Muscle layer of colon (tissue), 2 donors: ENCODE measurements around the gene STRADA.
A peak's percentile ranks its signal among the peaks of the same experiment; 100 is the strongest.

Source experiments
- H3K27ac ChIP-seq: one replicate; pipeline ENCODE4 v1.7.0; 2013; ENCODE audit warnings: low read depth, mild to moderate bottlenecking, low read length, moderate library complexity
- H3K27me3 ChIP-seq, 2 donors: one replicate each; pipeline ENCODE4 v1.7.0; 2013; ENCODE audit warnings: low read length in 2 of 2, mild to moderate bottlenecking in 2 of 2; ENCODE audit not compliant: insufficient read depth in 2 of 2, control insufficient read depth in 1 of 2
- H3K36me3 ChIP-seq: one replicate; pipeline ENCODE4 v1.7.0; 2013; ENCODE audit warnings: mild to moderate bottlenecking, low read length; ENCODE audit not compliant: insufficient read depth
- H3K4me1 ChIP-seq: one replicate; pipeline ENCODE4 v1.7.0; 2013; ENCODE audit warnings: mild to moderate bottlenecking, low read length; ENCODE audit not compliant: insufficient read depth
- H3K4me3 ChIP-seq, 2 donors: one replicate each; pipeline ENCODE4 v1.7.0; 2013; ENCODE audit warnings: low read length in 2 of 2, low read depth in 1 of 2, mild to moderate bottlenecking in 1 of 2, moderate library complexity in 1 of 2
- H3K9ac ChIP-seq: one replicate; pipeline ENCODE4 v1.7.0; 2013; ENCODE audit warnings: low read length
- H3K9me3 ChIP-seq: one replicate; pipeline ENCODE4 v1.7.0; 2013; ENCODE audit warnings: mild to moderate bottlenecking, low read length
- donor health status: abdominal sarcoma.
- donor health status: Adenocarcinoma of cecum.

Gene STRADA

DNA sequence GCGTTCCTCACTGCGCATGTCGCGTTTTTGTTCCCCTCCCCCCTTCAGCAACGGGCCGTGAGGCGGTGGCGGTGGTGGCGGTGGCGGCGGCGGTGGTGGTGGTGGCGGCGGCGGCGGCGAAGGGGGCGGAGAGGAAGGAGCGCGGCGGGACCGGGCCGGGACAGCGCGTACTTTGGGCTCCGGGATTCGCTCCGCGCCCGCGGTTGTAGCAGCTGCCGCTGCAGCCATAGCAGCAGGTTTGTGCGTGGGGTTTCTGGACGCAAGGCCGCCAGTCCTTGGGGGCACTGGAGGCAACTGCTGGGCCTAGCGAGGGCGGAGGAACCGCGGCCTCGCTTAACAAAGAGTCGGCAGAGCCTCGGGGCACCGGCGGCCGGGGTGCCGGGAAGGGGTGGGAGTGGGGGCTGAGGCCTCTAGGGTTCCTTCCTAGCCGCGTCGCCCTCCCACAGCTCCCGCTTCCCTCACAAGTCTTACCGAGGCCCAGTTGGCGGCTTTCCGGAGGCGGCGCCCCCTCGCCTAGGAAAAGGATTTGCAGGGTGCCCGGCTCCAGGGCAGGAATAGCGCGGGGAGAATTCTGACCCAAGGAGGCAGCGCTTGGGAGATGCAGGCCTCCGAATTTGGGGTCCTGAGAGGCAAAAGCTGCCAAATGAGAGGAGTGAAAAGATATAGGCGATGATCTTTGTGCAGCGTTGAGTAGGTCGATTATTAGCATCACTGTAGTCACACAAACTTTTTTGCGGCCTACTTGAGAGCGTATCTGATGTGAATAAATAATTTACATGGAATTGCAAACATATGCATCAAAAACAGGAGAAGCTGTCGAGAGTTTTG lies 32.8 kb upstream of the STRADA start, which contains the start of gene DDX42:
DDX42 (plus strand) TSS at position 30 of the 828 bp plus-strand sequence. CDS start 12,880 bp downstream, outside the sequence.
- peak within 1 kb of the TSS; percentile 98 for H3K9ac ChIP-seq
- peak within 1 kb of the TSS; percentile 81 to 82 for H3K4me3 ChIP-seq
- H3K4me1 ChIP-seq, result peaks cover 35% of the 10 kb centered on the region
- H3K27me3 ChIP-seq, result no peaks in the 10 kb centered on the region
- H3K9me3 ChIP-seq, result no peaks in the 10 kb centered on the region
- peaks cover 5% of the 10 kb centered on the region for H3K36me3 ChIP-seq
- peak within 1 kb of the TSS; percentile 93 for H3K27ac ChIP-seq

DNA sequence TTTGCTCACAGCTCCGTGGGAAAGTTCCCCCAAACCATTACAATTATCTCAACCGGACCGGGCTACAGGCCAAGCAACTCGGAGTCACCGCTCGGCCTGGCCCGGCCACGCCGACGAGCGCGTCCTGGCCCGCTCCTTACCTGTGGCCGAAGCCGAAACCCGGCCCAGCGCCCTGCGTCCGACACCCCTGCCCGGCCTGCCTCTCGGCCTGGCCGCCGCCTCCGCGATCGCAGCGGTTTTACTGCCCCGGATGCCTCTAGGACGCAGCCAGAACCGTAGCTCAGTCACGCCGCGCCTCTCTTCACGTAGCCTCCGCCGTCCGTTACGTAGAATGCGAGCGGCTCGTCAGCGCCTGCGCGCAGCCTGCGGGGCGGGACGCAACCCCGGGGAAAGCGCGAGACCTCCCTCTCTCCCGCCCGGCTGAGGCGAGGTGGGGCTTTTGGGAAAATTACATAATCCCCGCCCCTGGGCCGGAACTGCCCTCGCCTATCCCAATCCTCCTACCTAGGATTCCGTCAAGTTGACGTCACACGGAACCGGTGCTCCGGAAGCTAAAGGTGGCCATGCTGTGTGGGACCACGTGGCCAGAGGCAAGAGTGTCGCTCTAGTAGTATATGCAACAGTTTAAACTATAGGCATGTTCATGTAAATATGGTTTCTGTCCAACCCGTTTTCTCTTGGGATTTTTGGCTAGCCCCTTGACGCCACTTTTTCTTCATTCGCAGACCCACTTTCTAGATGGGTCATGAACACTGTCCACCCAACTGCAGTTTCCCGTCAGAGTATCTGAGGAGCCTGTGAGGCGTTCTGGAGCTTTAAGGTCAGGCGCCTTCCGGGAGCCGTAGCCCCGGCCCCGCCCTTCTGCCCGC lies 31.9 kb upstream of the STRADA start, which contains the start of gene CCDC47:
CCDC47 (minus strand) TSS at position 326 of the 869 bp plus-strand sequence. CDS start 7,422 bp downstream, outside the sequence.
- Histone ChIP-seq H3K27me3 (no peaks in the 10 kb centered on the region), H3K9me3 (no peaks in the 10 kb centered on the region), H3K4me1 (peaks cover 35% of the 10 kb centered on the region), H3K36me3 (peaks cover 5% of the 10 kb centered on the region), H3K9ac (peak within 1 kb of the TSS; percentile 98), H3K27ac (peak within 1 kb of the TSS; percentile 93), H3K4me3 (peak within 1 kb of the TSS; percentile 81 to 82)

DNA sequence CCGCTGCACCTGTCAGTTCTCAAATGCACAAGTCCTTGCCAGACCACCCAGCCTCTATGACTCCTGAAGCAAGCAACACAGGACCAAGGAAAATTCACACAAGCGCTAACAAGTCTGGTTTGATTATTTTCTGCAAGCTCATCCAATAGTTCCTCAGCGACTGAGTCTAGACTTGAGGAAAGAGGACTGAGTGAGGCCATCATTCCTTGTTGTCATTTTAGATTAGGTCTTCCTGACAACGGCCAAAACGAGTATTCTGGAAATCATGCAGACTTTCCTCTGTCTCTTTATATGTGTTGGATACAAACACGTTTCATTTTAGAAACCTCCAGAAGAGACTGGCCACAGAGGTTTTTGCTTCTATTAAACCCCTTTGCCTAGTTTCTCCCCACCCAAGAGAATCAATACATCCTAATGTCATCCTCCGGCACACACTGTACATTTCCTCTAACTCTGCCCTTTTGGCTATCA lies 31.2 kb upstream of the STRADA start:
- Histone ChIP-seq H3K27me3 (no peaks in the 10 kb centered on the region), H3K9ac (peak overlapping the region; percentile 98), H3K4me3 (peak overlapping the region; percentile 81 to 82), H3K9me3 (no peaks in the 10 kb centered on the region), H3K27ac (peak overlapping the region; percentile 93), H3K4me1 (peaks cover 35% of the 10 kb centered on the region), H3K36me3 (peaks cover 12% of the 10 kb centered on the region)

DNA sequence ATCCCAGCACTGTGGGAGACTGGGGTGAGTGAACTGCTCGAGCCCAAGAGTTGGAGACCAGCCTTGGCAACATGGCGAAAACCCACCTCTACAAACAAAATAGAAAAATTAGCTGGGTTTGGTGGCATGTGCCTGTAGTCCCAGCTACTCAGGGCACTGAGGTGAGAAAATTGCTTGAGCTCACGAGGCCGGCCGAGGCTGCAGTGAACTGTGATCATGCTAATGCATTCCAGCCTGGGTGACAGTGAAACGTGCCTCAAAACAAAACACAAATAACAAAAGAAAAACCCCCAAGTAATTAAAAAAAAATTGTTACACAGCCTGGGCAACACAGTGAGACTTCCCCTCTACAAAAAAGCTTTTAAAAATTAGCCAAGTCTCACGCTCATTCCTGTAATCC lies 26.8 kb upstream of the STRADA start:
- H3K4me1 ChIP-seq, result peaks cover 14% of the 10 kb centered on the region
- no peak overlapping the region for H3K9ac ChIP-seq
- H3K9me3 ChIP-seq, result no peaks in the 10 kb centered on the region
- H3K27me3 ChIP-seq, result no peaks in the 10 kb centered on the region
- H3K36me3 ChIP-seq, result peaks cover 21% of the 10 kb centered on the region
- no peak overlapping the region for H3K4me3 ChIP-seq
- H3K27ac ChIP-seq, result no peak overlapping the region

DNA sequence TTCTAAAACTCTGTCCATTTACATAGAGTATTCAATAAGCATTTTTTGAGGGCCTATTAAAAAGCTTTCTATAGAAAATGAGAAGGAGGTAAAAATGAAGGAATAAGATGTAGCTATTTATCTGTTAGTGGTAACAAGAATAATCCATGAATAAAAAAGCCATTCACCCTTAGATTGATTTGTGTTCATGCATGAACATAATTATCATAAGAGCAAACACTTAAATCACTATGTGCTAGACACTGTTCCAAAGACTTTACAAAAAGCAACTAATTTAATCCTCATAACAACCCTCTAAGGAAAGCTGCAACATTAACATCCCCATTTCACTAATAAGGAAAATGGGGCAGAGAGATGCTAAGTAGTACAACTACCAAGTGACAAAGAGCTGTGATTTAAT lies 25.2 kb upstream of the STRADA start:
- H3K9me3 ChIP-seq, result no peaks in the 10 kb centered on the region
- no peak overlapping the region for H3K9ac ChIP-seq
- H3K4me3 ChIP-seq, result no peak overlapping the region
- peaks cover 3% of the 10 kb centered on the region for H3K4me1 ChIP-seq
- H3K36me3 ChIP-seq, result peaks cover 33% of the 10 kb centered on the region
- no peak overlapping the region for H3K27ac ChIP-seq
- H3K27me3 ChIP-seq, result no peaks in the 10 kb centered on the region

DNA sequence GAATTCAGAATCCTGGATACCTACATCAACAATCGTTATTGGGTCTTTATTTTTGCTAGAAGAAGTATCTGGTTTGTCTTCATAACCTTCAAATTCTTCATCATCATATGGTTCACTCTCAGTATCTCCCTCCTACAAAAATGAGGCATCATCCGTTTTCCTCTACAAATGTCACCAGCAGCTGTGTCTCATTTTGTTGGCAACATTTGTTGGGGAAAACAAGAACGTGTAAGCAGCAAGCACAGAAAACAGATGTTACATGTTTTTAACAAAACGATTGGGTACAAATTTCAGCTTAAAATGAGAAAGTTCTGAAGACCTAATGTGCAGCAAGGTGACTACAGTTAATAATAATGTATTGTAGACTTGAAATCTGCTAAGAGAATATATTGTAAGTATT lies 23.1 kb upstream of the STRADA start:
- no peaks in the 10 kb centered on the region for H3K4me1 ChIP-seq
- no peak overlapping the region for H3K9ac ChIP-seq
- H3K9me3 ChIP-seq, result no peaks in the 10 kb centered on the region
- H3K27ac ChIP-seq, result no peak overlapping the region
- peaks cover 44% of the 10 kb centered on the region for H3K36me3 ChIP-seq
- H3K27me3 ChIP-seq, result no peaks in the 10 kb centered on the region
- no peak overlapping the region for H3K4me3 ChIP-seq

DNA sequence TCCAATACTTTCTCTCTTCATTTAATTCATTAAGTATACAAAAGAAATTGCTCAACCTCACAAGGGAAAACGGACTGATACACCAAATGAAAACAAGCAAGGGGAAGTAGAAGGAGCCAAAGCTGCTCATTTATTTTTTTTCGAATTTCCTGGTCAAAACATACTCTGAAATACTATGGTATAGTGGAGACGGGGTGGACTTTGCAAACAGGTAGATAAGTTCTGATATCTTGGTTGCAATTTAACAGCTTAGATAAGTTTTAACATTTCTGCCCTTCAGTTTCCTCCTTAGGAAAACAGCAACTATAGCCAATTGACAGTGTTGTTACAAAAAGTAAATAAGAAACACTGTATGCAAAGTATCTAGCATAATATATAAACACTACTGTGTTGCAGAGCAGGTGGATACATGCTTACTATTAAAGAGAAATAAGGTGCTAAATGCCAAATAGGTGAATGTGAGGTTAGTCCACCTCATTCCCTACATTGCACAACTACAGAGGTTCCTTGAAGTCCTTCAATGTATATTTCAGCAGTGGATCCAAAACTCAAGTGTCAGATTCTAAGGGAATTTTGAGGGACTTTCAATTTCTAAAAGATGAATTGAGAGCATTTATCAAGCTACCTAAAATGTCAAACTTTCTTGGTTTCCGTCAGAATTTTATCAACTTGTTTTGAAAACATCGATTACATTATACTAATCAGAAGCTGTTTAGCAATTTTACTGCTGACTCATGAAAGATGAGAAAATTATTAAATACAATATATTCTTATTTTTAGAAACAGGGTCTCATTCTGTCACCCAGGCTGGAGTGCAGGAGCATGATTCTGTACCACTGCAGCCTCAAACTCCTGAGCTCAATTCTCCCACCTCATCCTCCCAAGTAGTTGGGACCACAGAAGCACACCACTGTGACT lies 20.8 kb upstream of the STRADA start:
- no peaks in the 10 kb centered on the region for H3K9me3 ChIP-seq
- no peaks in the 10 kb centered on the region for H3K27me3 ChIP-seq
- no peak overlapping the region for H3K9ac ChIP-seq
- no peaks in the 10 kb centered on the region for H3K4me1 ChIP-seq
- no peak overlapping the region for H3K4me3 ChIP-seq
- H3K36me3 ChIP-seq, result peaks cover 42% of the 10 kb centered on the region
- H3K27ac ChIP-seq, result no peak overlapping the region

DNA sequence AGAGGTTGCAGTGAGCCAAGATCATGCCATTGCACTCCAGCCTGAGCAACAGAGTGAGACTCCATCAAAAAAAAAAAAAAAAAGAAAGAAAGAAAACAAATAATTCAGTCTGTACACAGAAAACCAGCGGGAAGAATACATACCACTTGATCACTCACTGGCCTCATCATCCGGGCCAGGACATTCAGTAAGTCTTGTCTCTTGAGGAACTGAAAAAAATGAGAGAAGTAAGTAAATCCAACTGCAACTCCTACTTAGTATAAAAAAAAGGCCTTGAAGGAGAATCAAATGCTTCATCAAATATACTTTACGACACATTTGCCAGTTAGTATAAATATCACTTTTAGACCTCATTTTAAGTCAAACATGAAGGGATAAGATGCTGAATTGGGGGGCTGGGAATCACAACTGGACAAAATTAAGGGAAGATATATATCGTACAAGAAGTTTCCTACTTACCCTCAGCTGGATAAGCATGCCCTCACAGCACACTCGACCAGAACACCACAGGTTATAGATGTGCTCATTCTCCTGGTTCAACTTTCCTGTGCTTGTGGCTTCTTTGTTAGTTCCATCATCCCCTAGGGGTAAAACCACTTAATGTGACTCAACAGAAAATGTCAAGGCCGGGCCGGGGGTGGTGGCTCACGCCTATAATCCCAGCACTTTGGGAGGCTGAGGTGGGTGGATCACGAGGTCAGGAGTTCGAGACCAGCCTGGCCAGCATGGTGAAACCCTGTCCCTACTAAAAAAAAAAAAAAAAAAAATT lies 19.4 kb upstream of the STRADA start:
- Histone ChIP-seq H3K27ac (no peak overlapping the region), H3K9ac (no peak overlapping the region), H3K4me3 (no peak overlapping the region), H3K36me3 (peaks cover 55% of the 10 kb centered on the region), H3K27me3 (no peaks in the 10 kb centered on the region), H3K4me1 (no peaks in the 10 kb centered on the region), H3K9me3 (no peaks in the 10 kb centered on the region)

DNA sequence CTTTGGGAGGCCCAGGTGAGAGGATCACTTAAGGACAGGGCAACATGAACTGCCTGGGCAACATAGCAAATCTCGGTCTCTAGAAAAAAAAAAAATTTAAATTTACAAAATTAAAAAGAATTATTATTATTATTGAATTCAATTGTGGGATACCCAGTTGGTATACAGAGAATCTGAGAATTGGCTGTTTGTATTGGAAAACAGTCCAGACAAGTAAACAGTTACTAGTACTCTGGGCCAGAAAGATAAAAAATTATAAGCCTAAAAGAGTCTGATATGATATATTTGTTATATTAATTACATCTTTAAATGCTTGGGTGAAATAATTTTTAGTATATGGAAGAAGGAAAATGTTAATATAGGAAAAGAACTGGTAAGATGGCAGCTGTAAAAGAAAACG lies 16.8 kb upstream of the STRADA start:
- Histone ChIP-seq H3K4me1 (no peaks in the 10 kb centered on the region), H3K27me3 (no peaks in the 10 kb centered on the region), H3K9me3 (no peaks in the 10 kb centered on the region), H3K4me3 (no peak overlapping the region), H3K9ac (no peak overlapping the region), H3K36me3 (peaks cover 59% of the 10 kb centered on the region), H3K27ac (no peak overlapping the region)

DNA sequence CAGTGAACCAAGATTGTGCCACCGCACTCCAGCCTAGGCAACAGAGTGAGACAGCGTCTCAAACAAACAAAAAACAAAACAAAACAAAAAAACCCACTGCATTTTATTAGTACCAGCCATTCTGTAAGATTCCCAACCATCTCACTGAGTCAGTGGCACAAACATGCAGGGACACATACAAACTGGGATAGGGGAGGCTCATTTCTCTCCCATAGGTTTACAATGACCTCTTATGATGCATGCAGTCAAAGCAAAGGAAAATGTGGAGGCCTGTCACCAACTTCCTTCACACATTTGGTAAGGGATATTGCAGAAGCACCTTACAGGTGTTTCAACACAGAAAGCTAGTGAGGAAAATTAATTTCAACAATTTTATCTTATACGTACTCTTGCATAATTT lies 12.4 kb upstream of the STRADA start:
- Histone ChIP-seq H3K9me3 (no peaks in the 10 kb centered on the region), H3K27ac (no peak overlapping the region), H3K27me3 (no peaks in the 10 kb centered on the region), H3K36me3 (peaks cover 53% of the 10 kb centered on the region), H3K9ac (no peak overlapping the region), H3K4me3 (no peak overlapping the region), H3K4me1 (no peaks in the 10 kb centered on the region)
